HG02642 (cell line): ENCODE data around the gene CNN3.

Experiments used
- ATAC-seq: cut with Tn5 transposase; IDR thresholded peaks from one replicate; pipeline ENCODE4 v1.9.1; 2021; ENCODE audit warnings: mild to moderate bottlenecking; ENCODE audit not compliant: unreplicated experiment, poor library complexity

CNN3 gene

DNA sequence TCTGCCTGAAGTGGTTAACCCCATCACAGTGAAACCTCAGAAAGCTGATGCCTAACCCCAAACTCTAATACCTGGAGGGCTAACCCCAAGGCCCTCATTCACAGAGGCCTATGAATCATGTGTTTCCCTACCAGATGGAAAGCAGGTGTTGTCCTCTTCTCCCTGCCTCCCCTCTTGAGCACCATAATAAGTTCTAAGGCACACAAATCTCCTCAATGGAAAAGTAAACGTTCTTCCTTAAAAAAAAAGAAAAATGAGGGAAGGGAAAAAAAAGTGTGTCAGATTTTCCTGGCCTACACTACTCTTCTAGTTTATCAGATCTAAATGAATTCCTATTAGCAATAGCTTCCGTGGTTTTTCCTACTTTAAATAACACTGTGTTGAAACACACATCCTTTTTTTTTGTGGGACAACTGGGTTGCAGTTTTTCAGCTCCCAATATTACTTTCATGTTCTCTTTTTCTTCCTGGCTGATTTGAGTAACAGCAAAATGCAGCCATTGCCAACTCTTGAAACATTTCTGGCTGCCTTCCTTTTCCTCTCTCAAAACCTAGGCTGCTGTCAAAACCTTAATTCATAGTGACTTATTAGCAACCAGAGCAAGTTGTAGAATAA, 63.5 kb downstream of the CNN3 start:
- ATAC-seq, result no peak

- ATAC-seq, result no peak
These were observed 64.2 kb downstream of the CNN3 start for GRCh38 chr1:94862718-94863117.

GRCh38 chr1:94859174-94859573, 67.7 kb downstream of the CNN3 start:
- ATAC-seq, result no peak

- ATAC-seq, result no peak
These were observed 68.6 kb downstream of the CNN3 start for GRCh38 chr1:94858276-94858675.

- ATAC-seq, result no peak
These were observed 70.0 kb downstream of the CNN3 start for GRCh38 chr1:94856868-94857267.

- ATAC-seq, result no peak
These were observed 70.9 kb downstream of the CNN3 start for GRCh38 chr1:94856004-94856403.

GRCh38 chr1:94855307-94855700, 71.6 kb downstream of the CNN3 start:
- ATAC-seq, result no peak

DNA sequence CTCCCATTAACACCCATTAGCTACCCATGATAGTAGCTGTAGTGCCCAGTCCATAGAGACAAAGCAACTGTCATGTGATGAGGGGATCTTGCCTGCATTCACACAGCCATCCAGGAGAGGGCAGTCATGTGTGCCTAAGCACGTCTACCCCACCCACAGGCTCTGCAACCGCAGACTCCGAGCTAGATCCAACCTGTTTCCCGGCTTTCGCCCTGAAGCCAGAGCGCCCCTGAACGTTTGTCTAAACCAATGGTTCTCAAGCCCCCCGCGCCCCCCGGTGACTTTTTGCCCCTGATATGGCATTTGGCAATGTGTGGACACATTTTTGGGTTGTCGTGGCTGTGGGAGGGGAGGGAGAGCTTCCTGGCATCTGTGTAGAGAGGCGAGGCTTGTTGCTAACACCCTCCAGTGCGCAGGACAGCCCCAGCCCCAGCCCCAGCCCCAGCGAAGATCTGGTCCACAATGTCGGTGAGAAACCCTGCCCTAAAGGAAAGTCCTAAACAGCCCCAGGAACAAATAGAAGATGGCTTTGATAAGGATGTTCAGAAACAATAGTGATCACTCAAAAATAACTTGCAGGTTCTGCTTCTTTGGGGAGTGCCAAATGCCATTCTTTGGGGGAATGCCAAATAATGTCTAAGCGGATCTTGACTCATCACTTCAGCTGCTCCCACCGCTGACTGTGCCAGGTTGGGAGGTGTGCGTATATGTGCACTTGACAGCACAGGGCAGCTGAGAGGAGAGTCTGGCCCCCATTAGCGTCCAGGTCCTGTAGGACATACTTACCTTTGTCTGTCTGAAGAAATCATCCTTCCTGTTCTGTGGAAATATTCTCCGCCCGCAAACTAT, 72.2 kb downstream of the CNN3 start:
- ATAC-seq, result peak; percentile 98

DNA sequence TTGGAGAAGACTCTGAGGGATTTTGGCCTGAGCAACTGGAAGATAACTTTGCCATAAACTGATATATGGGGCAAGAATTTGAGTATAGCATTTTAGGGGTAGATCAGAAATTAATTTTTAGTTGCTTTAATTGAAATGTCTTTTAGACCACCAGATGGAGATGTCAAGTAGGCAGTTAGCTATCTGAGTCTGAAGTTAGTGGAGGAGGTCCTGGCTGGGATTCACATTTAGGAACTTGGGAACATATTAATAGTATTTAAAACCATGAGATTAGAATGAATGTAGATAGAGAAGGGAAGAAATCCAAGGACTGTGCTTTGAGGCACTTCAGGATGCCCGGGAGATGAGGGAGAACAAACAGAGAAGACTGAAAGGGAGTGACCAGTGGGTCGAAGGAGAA, 74.1 kb downstream of the CNN3 start:
- no peak for ATAC-seq

DNA sequence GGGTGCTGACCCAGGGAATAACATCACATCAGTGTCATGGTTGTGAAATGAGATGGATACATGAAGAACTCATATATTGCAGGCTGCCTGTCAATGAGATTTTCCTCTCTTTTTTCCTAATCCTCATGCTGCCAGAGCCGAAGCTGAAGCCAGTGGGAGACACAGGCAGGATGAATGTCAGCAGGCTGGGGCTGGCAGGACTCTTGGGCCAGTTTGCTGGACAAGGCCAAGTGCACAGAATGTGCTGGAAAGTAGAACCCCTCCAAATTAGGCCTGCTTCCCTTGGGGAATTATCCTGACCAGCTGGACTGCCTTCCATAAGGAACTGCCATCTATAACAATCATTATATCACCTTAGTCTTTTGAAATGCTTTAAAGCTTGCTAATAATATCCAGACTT, 75.3 kb downstream of the CNN3 start:
- ATAC-seq, result no peak
